Activated T-cell treated with anti-CD3 and anti-CD28 coated beads for 1 hour (primary cell): Measurements from ENCODE around the gene ASMT.
"Not testable (repeated sequence)": the region's sequence is repeated elsewhere in the genome, so short reads cannot be mapped to it uniquely, and the experiment has no call there.

ENCODE experiments used
- DNase-seq: peaks from one replicate; pipeline ENCODE4 v3.0.0-alpha.2; 2020; ENCODE audit warnings: low read depth

ASMT gene

GRCh38 chrX:1652011-1652811 is 37.4 kb downstream of the ASMT start:
- not testable (repeated sequence) for DNase-seq

- no peak for DNase-seq
Measured at GRCh38 chrX:1656379-1656778, 41.5 kb downstream of the ASMT start.

DNA sequence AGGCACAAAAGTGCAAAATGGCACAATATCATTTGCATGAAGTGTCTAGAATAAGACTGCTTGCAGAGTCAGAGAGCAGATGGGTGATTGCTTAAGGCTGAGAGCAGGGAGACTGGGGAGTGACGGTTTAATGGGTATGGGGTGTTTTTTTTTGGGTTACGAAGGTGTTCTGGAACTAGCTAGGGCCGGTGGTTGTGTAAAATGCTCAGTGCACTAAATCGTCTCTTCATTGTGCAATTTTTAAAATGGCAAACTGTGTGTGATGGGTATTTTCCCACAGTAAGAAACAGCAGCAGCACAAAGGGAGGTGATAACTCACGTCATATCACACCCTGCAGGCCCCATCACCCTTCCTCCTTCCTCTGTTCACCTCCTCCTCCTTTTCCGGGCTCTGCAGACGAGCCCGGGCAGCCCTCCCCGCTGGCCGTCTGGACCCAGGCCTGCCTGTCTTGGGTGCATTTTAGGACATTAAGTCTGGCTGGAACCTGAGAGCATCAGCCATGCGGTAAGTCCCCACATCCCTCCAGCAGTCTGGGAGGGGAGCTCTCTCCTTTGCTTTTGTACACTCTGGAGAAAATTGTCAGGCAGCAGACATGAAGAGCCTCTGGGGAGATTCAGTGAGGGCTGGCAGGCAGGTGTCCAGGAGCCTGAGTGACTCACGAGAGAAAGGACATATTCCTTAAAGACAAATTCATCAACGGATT is 42.7 kb downstream of the ASMT start:
- peak; percentile 40 for DNase-seq

DNA sequence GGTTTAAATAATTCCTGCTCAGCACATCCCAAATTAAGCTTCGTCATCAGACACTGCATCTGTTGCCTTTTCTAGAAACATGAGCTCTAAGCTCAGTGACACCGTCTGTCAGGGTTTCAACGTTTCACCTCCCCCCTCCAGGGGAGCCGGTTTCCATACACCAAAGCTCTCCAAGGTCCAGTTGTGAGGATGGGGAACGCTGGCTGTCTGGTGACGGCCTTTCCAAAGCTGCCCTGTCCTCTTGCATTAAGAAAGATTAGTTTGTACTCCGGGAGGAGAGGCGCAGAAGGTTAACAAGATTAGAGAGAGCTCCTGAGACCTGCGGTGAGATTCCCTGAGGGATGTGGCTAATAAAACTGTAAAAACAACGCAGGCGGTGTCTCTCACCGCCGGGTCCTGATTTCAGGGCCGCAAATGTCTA is 43.2 kb downstream of the ASMT start:
- no peak for DNase-seq

- DNase-seq = no peak
Measured at GRCh38 chrX:1659664-1660461, 45.0 kb downstream of the ASMT start.

GRCh38 chrX:1661048-1661921 is 46.4 kb downstream of the ASMT start:
- peak; percentile 84 for DNase-seq

DNA sequence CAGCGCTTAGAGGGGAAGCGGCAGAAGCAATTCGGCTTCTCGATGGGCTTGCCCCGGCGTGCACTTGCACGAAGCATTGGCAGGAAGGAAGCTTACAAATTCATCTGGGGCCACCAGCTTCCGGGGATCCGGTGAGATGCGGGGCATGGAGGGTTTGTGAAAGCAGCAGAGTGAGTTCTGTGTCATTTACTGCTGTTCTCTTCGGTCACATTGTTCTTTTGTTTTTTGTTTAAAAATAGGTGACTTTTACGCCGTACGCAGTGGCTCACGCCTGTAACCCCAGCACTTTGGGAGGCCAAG is 47.0 kb downstream of the ASMT start:
- no peak for DNase-seq

- DNase-seq = no peak
Measured at GRCh38 chrX:1667566-1667965, 52.7 kb downstream of the ASMT start.

DNA sequence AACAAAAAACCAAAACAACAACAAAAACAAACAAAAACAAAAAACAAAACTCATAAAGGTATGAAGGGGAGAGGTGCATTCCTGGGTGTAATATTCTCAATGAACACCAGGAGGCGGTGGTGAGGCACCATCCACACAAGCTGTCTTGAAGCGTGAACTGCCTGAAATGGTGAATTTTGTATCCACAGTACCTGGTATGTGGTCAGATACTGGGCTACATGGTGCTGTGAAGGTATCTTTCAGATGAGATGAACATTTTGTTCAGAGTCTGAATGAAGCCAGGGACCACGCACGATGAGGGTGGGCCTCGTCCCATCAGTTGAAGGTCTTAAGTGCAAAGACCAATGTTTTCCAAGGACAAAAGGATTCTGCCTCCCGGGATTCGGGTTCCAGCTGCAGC is 58.5 kb downstream of the ASMT start:
- peak; percentile 24 for DNase-seq

GRCh38 chrX:1676866-1677265 is 62.0 kb downstream of the ASMT start:
- no peak for DNase-seq

DNA sequence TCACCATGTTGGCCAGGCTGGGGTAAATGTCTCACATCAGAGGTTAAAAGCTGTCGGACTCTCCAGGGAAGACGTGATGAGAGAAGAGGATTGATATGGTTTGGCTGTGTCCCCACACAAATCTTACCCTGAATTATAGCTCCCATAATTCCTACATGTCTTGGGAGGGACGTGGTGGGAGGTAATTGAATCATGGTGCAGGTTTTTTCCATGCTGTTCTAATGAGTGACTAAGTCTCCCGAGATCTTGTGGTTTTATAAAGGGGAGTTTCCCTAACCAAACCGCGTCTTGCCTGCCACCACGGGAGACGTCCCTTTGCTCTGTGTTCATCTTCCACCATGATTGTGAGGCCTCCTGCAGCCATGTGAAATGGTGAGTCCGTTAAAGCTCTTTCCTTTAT is 64.4 kb downstream of the ASMT start:
- DNase-seq = no peak

DNA sequence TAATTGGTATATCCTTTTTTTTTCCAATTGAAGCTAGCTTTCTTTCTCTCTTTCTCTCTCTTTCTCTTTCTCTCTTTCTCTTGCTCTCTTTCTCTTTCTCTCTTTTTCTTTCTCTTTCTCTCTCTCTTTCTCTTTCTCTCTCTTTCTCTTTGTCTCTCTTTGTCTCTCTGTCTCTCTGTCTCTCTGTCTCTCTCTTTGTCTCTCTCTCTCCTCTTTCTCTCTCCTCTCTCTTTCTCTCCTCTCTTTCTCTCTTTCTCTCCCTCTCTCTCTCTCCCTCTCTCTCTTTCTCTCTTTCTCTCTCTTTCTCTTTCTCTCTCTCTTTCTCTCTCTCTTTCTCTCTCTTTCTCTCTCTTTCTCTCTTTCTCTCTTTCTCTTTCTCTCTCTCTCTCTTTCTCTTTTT is 66.6 kb downstream of the ASMT start:
- DNase-seq = no peak

GRCh38 chrX:1681856-1682255 is 67.0 kb downstream of the ASMT start:
- not testable (repeated sequence) for DNase-seq

- not testable (repeated sequence) for DNase-seq
Measured at GRCh38 chrX:1682501-1682900, 67.6 kb downstream of the ASMT start.

- DNase-seq = not testable (repeated sequence)
Measured at GRCh38 chrX:1684883-1685282, 70.0 kb downstream of the ASMT start.

- not testable (repeated sequence) for DNase-seq
Measured at GRCh38 chrX:1685444-1685880, 70.6 kb downstream of the ASMT start.

- DNase-seq = no peak
Measured at GRCh38 chrX:1686642-1687041, 71.8 kb downstream of the ASMT start.
